ENCODE results near the gene ZSCAN5A. TPM values are rescaled to one million over a fixed set of nuclear protein-coding genes. Genes with fewer than 3 reads are reported as not detected.

ZSCAN5A gene
- total RNA-seq, 1 donor from 2014 or later: 13.3 TPM

DNA sequence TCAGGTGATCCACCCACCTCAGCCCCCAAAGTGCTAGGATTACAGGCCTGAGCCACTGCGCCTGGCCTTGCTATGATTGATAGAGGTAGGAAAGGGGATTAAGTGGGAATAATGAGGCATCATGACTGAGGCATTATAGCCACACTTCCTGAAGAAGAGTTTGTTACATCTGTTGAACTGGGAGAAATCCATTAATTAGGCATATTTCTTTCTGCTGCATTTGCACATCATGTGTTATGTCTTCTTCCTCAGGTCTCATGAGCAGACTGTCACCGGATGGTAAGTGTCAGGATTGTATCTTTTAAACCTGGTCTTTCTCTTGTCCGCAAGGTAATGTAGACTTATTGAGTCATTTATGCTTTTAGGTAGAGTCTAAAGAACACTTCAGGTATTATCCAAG, 29.9 kb downstream of the ZSCAN5A start:
- Histone ChIP-seq H3K4me1 (no peaks in the 10 kb centered on the region), H3K27me3 (no peaks in the 10 kb centered on the region), H3K27ac (no peak overlapping the region), H3K36me3 (no peaks in the 10 kb centered on the region), H3K9me3 (peaks cover 0 to 3% of the 10 kb centered on the region in 2 donors), H3K4me3 (no peak overlapping the region)
- no peak for DNase-seq (ENCODE audit: low spot score in 2 of 2)
- TF ChIP-seq, protein P1, sequence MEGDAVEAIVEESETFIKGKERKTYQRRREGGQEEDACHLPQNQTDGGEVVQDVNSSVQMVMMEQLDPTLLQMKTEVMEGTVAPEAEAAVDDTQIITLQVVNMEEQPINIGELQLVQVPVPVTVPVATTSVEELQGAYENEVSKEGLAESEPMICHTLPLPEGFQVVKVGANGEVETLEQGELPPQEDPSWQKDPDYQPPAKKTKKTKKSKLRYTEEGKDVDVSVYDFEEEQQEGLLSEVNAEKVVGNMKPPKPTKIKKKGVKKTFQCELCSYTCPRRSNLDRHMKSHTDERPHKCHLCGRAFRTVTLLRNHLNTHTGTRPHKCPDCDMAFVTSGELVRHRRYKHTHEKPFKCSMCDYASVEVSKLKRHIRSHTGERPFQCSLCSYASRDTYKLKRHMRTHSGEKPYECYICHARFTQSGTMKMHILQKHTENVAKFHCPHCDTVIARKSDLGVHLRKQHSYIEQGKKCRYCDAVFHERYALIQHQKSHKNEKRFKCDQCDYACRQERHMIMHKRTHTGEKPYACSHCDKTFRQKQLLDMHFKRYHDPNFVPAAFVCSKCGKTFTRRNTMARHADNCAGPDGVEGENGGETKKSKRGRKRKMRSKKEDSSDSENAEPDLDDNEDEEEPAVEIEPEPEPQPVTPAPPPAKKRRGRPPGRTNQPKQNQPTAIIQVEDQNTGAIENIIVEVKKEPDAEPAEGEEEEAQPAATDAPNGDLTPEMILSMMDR (IDR thresholded peaks at IDR 0.05): no peak
- intact Hi-C loops (cut with DNase I): no loop called here

DNA sequence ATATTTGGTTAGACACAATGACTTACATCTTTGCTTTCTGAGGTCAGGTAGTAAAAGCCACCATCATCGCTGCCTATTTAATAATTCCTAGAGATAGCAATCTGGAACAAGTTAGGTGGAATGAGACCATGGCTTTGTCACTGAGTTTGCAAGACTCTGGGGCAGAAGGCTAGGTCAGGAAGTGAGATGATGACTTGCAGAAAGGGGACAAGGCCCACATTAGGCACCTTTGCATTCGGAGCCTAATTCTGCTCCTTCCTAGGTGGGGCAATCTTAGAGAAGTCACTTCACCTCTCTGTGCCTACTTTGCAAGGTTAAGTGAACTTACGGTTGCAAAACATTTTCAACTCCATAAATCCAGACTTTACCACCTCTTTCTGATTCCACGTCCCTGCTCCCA, 31.8 kb downstream of the ZSCAN5A start:
- DNase-seq (ENCODE audit: low spot score in 2 of 2): no peak
- Histone ChIP-seq H3K9me3 (no peaks in the 10 kb centered on the region), H3K27me3 (no peaks in the 10 kb centered on the region), H3K4me1 (no peaks in the 10 kb centered on the region), H3K4me3 (no peak overlapping the region), H3K36me3 (no peaks in the 10 kb centered on the region), H3K27ac (no peak overlapping the region)
- TF ChIP-seq, protein P1 (IDR thresholded peaks at IDR 0.05): no peak
- intact Hi-C loops (cut with DNase I): no loop called here

DNA sequence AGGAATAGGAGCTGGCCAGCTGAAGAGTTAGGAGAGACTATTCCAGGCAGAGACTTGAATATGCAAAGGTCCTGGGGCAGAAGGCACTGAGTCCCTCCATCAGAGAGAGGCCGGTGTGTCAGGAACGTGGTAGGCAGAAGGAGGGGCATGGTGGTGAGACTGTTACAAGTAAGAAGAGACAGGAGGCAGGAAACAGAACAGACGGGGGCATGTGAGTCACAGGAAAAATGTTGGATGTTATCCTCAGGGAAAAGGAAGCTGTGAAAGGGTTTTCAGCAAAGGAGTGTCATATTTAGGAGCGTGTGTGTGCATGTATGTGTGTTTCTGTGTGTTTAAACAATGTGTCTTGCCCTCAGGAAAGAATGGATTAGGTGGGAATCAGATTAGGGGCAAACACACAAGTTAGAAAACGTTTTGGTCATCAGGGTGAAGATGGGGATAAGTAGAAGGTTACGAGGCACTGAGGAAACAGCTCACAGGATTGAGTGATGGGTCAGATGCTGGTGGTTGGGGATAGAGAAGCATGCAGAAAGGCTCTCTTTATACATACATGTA, 41.0 kb downstream of the ZSCAN5A start:
- Histone ChIP-seq H3K27me3 (no peaks in the 10 kb centered on the region), H3K4me3 (no peak overlapping the region), H3K9me3 (no peaks in the 10 kb centered on the region), H3K27ac (no peak overlapping the region), H3K36me3 (peaks cover 0 to 4% of the 10 kb centered on the region in 2 donors), H3K4me1 (no peaks in the 10 kb centered on the region)
- DNase-seq (ENCODE audit: low spot score in 2 of 2): no peak
- intact Hi-C loops (cut with DNase I): no loop called here
- TF ChIP-seq, protein P1 (IDR thresholded peaks at IDR 0.05): no peak

DNA sequence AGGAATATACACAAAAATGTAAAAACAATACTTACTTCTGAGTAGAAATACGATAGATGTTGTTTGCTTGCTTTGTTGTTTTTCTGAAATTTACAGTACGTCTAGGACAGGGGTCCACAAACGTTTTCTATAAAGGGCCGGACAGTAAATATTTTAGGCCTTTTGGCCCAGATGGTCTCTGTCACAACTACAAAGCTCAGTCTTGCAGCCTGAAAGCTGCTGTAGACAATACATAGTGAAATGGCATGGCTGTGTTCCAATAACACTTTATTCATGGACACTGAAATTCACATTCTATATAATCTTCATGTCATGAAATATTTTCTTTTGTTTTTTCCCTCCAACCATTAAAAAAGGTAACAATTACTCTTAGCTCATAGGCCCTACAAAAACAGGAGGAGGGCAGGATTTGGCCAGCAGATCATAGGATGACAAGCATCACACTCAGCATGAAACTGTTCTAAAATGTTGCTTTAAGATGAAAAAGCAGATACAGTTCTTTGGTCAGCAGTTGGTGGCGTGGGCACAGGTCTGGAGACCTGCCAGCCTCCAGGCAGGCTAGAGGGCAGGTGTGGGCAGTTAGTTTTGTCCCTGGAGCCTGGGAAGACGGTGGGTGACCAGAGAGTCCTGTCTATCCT, 42.4 kb downstream of the ZSCAN5A start, which contains the start of gene EDDM13:
TSS of gene EDDM13 (plus strand) at position 588 of the 638 bp plus-strand sequence. CDS start 87 bp downstream, outside the sequence.
- DNase-seq (ENCODE audit: low spot score in 2 of 2): no peak
- TF ChIP-seq, protein P1 (IDR thresholded peaks at IDR 0.05): no peak
- Histone ChIP-seq H3K9me3 (no peaks in the 10 kb centered on the region), H3K27ac (no peak within 1 kb of the TSS), H3K27me3 (no peaks in the 10 kb centered on the region), H3K36me3 (peaks cover 0 to 2% of the 10 kb centered on the region in 2 donors), H3K4me1 (no peaks in the 10 kb centered on the region), H3K4me3 (no peak within 1 kb of the TSS)
- intact Hi-C loops (cut with DNase I): no loop called here

DNA sequence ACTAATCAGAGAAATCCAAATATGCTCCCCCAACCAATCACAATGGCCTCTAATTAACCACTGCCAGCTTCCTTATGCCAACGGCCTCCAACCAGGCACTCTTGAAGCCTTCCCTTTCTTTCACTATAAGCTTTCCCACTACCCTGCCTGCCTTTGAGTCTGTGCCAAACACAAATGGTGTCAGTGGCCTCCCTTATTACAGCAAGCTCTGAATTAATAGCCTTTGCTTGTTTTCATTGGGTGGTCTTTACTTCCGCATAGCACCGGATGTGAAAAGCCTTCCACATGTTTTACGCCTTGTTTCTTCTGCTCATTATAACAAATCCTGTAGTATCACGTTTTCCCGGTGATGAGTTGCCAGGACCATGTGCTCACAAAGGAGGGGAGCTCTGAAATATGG, 43.5 kb downstream of the ZSCAN5A start:
- TF ChIP-seq, protein P1 (IDR thresholded peaks at IDR 0.05): no peak
- H3K27ac ChIP-seq: no peak overlapping the region

More for the DNA sequence above, 43.5 kb downstream of the ZSCAN5A start:
- Histone ChIP-seq H3K36me3 (no peaks in the 10 kb centered on the region), H3K4me1 (no peaks in the 10 kb centered on the region), H3K27me3 (no peaks in the 10 kb centered on the region), H3K4me3 (no peak overlapping the region), H3K9me3 (no peaks in the 10 kb centered on the region)
- intact Hi-C loops (cut with DNase I): no loop called here
- no peak for DNase-seq (ENCODE audit: low spot score in 2 of 2)
